Suppressor macrophage (primary cell): ENCODE measurements around the gene BGLAP.

Experiments
- DNase-seq, 4 experiments: peaks; one replicate each; pipeline ENCODE4 v3.0.0-alpha.2; 2020 to 2022

BGLAP gene

DNA sequence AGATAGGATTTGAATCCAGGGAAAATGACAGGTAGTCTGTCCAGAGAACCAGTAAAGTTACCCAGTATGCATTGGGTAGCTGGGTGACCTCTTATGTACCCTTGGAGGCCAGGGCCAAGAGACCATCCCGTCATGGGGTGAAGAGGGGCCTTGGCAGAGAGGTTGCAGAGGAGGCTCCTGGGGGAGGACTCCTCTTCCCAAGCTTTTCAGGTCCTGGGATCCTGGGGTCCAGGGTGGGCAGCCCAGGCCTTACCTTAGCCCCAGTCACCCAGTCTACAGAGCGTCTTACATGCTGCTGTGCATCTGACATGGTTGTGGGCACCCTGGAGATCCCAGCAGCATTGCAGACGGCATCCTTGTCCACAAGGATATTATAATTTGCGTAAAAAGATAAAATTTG, 15.2 kb upstream of the BGLAP start:
- no peak for DNase-seq

- DNase-seq: peak; percentile 39 to 68 (median 58)
Observed at GRCh38 chr1:156228501-156228900, 13.5 kb upstream of the BGLAP start.

GRCh38 chr1:156229809-156230472, 12.0 kb upstream of the BGLAP start:
- DNase-seq: no peak

GRCh38 chr1:156230473-156230837, 11.5 kb upstream of the BGLAP start:
- DNase-seq: no peak

- no peak for DNase-seq
Observed at GRCh38 chr1:156232201-156232894, 9.6 kb upstream of the BGLAP start.

DNA sequence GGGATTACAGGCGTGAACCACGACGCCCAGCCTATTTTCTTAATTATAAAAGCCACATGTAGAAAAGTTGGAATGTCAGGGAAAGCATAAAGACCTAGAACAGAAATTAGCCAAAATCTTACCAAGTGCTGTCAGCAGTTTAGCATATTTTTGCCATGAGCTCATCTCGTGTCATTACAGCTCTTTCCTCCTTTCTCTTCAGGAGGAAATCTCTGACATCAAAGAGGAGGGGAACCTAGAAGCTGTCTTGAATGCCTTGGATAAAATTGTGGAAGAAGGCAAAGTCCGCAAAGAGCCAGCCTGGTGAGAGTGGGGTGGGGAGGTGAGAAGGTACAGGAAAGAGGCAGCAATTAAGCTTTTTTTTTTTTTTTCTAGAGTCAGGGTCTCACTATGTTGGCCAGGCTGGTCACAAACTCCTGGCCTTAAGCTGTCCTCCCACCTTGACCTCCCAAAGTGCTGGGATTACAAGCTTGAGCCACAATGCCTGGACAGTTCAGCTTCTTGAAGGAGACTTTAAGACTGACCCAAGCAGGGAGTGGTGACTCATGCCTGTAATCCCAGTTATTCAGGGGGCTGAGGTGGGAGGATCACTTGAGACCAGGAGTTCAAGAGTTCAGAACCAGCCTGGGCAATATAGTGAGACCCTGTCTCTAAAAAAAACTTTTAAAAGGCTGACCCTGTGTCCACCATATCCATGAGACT, 8.4 kb upstream of the BGLAP start:
- no peak for DNase-seq

DNA sequence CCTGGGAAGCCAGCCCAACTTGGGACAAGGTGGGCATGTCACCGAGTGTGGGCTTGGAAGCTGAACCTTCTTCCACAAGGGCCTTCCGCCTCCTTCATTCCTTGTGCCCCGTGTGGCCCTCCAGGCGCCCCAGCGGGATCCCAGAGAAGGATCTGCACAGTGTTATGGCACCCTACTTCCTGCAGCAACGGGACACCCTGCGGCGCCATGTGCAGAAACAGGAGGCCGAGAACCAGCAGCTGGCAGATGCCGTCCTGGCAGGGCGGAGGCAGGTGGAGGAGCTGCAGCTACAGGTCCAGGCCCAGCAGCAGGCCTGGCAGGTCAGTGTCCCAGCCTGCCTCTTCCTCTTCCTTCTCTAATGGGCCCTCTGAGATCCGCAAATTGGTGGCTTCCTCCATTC, 5.8 kb upstream of the BGLAP start:
- DNase-seq: no peak

GRCh38 chr1:156238248-156238647, 3.7 kb upstream of the BGLAP start:
- no peak for DNase-seq

- peak; percentile 13 to 44 (median 30) for DNase-seq
Observed at GRCh38 chr1:156241311-156241811, 623 bp upstream of the BGLAP start.

DNA sequence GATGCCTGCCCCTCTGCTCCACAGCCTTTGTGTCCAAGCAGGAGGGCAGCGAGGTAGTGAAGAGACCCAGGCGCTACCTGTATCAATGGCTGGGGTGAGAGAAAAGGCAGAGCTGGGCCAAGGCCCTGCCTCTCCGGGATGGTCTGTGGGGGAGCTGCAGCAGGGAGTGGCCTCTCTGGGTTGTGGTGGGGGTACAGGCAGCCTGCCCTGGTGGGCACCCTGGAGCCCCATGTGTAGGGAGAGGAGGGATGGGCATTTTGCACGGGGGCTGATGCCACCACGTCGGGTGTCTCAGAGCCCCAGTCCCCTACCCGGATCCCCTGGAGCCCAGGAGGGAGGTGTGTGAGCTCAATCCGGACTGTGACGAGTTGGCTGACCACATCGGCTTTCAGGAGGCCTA, 754 bp downstream of the BGLAP start:
- no peak for DNase-seq

DNA sequence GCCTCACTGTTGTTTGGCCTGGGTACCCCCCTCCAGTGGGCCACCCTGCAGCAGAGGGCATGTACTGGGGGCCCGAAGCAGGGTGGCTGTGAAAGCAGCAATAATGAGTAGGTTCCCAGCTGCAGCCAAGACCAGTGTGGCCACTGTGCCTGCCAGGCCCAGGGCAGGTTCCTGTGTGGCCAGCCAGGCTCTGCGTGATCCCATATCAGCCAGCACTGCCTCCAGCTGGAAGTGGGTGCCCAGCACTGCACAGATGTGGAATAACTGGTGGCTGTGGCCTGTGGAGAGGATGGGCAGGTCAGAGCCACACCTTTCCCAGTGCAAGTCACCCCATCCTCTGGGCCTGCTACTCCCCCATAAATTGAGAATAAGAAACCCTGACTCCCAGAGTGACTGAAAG, 2.1 kb downstream of the BGLAP start:
- no peak for DNase-seq

- no peak for DNase-seq
Observed at GRCh38 chr1:156244712-156245111, 2.7 kb downstream of the BGLAP start.

- peak; percentile 13 to 55 (median 31) for DNase-seq
Observed at GRCh38 chr1:156245451-156246232, 3.7 kb downstream of the BGLAP start.

GRCh38 chr1:156246241-156246780, 4.3 kb downstream of the BGLAP start:
- no peak for DNase-seq

- DNase-seq: peak in 1 of 4 experiments; percentile 8
Observed at GRCh38 chr1:156246781-156247459, 4.9 kb downstream of the BGLAP start.

DNA sequence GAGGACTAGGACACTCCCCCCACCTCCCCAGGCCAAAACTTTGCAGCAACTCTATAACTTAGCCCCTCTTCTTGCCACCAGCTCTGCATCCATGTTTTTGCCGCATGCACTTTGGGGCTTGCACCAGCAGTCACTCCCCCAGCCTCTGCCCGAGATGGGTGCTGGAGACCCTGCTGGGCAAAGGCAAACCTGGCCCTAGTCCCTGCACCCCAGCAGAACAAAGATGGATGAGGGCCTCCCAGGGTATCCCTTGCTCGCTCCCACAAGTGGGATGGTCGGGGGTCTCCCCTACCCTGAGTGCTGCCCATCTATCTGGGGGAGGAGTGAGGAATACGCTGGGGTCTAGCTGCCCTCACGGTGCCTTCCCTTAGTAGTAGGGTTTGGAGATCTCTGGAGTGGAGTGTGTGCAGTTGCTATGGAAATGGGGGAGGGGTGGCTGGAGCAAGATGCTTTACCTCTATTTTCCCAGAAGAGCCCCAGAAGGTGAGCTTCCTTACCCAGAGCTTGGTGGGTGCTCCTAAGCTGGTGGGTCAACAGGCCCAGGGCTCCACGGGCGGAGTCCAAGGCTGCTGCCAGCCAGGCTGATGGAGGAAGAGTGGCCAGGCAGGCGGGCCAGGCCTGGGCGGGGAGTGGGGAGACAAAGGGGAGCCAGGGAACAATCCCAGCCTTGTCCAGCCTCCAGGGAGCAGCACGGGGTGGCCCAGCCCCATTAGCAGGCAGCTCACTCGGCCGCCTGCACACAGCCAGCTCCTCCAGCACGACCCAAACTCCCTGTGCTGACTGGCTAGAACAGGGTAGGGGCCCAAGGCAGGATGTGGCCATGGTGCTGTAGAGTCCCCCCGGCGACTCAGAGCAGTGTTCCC, 5.7 kb downstream of the BGLAP start, which contains the start of gene PAQR6:
TSS of gene PAQR6 (minus strand) at position 597 of the 863 bp plus-strand sequence. CDS start 1,325 bp downstream, outside the sequence.
- DNase-seq: peak in 1 of 4 experiments; percentile 7

DNA sequence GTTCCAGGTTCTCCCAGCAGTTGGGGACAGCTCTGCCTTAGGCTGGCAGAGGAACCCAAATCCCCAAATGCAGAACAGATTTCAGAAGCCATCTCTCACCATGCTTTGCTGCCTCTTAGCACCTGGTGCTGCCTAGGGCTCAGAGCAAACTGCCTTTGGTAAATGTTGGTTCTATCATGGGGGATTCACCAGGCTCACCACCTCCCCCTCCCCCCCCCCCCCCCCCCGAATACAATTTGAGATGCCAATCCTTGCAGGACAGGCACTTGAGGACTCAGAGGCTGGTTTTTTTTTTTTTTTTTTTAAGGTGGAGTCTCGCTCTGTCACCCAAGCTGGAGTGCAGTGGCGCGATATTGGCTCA, 6.3 kb downstream of the BGLAP start:
- no peak for DNase-seq

DNA sequence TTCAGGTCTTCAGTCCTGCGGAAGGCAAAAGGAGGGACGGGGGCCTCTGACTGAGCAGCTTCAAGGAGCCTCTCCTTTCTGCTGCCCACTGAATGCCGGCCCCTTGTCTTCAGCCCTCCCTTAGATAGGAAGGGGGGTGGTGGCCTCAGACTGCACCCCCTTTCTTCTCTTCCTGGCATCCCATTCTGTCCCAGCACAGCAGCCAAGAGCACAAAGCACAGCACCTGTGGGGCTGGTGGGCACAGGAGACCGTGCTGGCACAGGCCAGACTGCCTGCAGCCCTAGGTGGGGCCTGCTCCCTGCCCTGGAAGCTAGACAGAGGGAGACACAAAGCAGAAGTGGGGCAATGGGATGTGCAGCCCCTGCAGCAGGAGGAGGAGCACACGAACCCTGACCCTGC, 7.6 kb downstream of the BGLAP start:
- DNase-seq: no peak

- no peak for DNase-seq
Observed at GRCh38 chr1:156251527-156251926, 9.5 kb downstream of the BGLAP start.

DNA sequence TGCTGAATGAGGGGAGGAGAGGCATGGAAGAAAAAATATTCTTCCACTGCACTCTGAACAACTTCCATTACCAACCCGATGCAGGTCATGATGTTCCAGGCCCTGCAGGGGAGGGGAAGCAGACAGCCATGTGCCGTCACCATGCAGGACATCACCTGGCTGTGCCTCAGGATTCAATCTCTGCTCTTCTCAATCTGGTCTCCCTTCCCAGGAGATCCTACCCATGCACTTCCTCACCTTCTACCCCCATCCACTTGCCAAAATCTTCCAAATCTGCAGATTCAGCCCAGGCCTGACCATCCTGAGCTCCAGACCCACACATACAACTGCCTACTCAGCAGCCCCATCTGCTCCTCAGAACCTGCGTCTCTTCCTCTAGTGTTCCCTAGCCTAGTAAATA, 11.7 kb downstream of the BGLAP start:
- no peak for DNase-seq

GRCh38 chr1:156257711-156258110, 15.7 kb downstream of the BGLAP start:
- no peak for DNase-seq
